ENCODE measurements around the gene WDR81.
"Not testable (repeated sequence)": the region's sequence is repeated elsewhere in the genome, so short reads cannot be mapped to it uniquely, and the experiment has no call there.

WDR81 gene

GRCh38 chr17:1730326-1731193, 6.1 kb downstream of the WDR81 start:
- peak; percentile 92 for DNase-seq (ENCODE audit: low read depth)

GRCh38 chr17:1731194-1731506, 6.6 kb downstream of the WDR81 start:
- no peak for DNase-seq (ENCODE audit: low read depth)

- DNase-seq (ENCODE audit: low read depth) = no peak
These were observed 7.8 kb downstream of the WDR81 start for GRCh38 chr17:1732241-1732832.

- no peak for DNase-seq (ENCODE audit: low read depth)
These were observed 8.4 kb downstream of the WDR81 start for GRCh38 chr17:1732833-1733321.

- no peak for DNase-seq (ENCODE audit: low read depth)
These were observed 9.3 kb downstream of the WDR81 start for GRCh38 chr17:1733759-1734158.

GRCh38 chr17:1735418-1735817, 10.9 kb downstream of the WDR81 start:
- no peak for DNase-seq (ENCODE audit: low read depth)

- no peak for DNase-seq (ENCODE audit: low read depth)
These were observed 11.4 kb downstream of the WDR81 start for GRCh38 chr17:1735834-1736347.

GRCh38 chr17:1736348-1737281, 12.1 kb downstream of the WDR81 start:
- peak; percentile 89 for DNase-seq (ENCODE audit: low read depth)

GRCh38 chr17:1737531-1738291, 13.2 kb downstream of the WDR81 start:
- no peak for DNase-seq (ENCODE audit: low read depth)

- not testable (repeated sequence) for DNase-seq (ENCODE audit: low read depth)
These were observed 17.4 kb downstream of the WDR81 start for GRCh38 chr17:1741899-1742298.

- no peak for DNase-seq (ENCODE audit: low read depth)
These were observed 18.0 kb downstream of the WDR81 start, which contains the start of gene SERPINF2 for GRCh38 chr17:1742371-1743087. Gene SERPINF2 (plus strand): TSS chr17:1742871. CDS start chr17:1744996, 2,125 bp downstream.

- DNase-seq (ENCODE audit: low read depth) = no peak
These were observed 18.6 kb downstream of the WDR81 start for GRCh38 chr17:1743088-1743439.

- no peak for DNase-seq (ENCODE audit: low read depth)
These were observed 20.3 kb downstream of the WDR81 start for GRCh38 chr17:1744551-1745512.

- no peak for DNase-seq (ENCODE audit: low read depth)
These were observed 21.1 kb downstream of the WDR81 start for GRCh38 chr17:1745513-1746020.

GRCh38 chr17:1746975-1747543, 22.6 kb downstream of the WDR81 start:
- DNase-seq (ENCODE audit: low read depth) = no peak

- no peak for DNase-seq (ENCODE audit: low read depth)
These were observed 26.1 kb downstream of the WDR81 start for GRCh38 chr17:1750628-1751027.

- DNase-seq (ENCODE audit: low read depth) = no peak
These were observed 28.1 kb downstream of the WDR81 start for GRCh38 chr17:1752425-1753262.
